Neutrophil (primary cell): ENCODE data around the gene NSD1.

Source experiments
- H3K27ac ChIP-seq: fragments of 200-600 bp; sonication (generic); 2 replicates; pipeline ENCODE4 v1.5.1; 2016; ENCODE audit warnings: mild to moderate bottlenecking, moderate library complexity
- H3K27me3 ChIP-seq: fragments of 200-600 bp; sonication (generic); 2 replicates; pipeline ENCODE4 v1.6.0; 2016; ENCODE audit warnings: mild to moderate bottlenecking
- H3K36me3 ChIP-seq: fragments of 200-600 bp; sonication (generic); 2 replicates; pipeline ENCODE4 v1.5.1; 2017
- H3K4me1 ChIP-seq, 2 experiments: fragments of 200-600 bp in 1 of 2; sonication (generic) in 1 of 2; 1 replicate in 1 of 2; 2 replicates in 1 of 2; pipeline versions ENCODE4 v1.5.1 to v1.6.1; 2013 to 2016; ENCODE audit warnings: low read depth in 1 of 2, low read length in 1 of 2, mild to moderate bottlenecking in 1 of 2, moderate library complexity in 1 of 2; ENCODE audit not compliant: control insufficient read depth in 1 of 2, insufficient read depth in 1 of 2
- H3K4me3 ChIP-seq, 2 experiments: fragments of 200-600 bp in 1 of 2; sonication (generic) in 1 of 2; 1 replicate in 1 of 2; 2 replicates in 1 of 2; pipeline ENCODE4 v1.5.1; 2013 to 2016; ENCODE audit warnings: low read depth in 1 of 2, low read length in 1 of 2, mild to moderate bottlenecking in 1 of 2, moderate library complexity in 1 of 2
- H3K9me3 ChIP-seq: fragments of 200-600 bp; sonication (generic); 2 replicates; pipeline ENCODE4 v1.5.1; 2016
- TF ChIP-seq, protein P1 (sequence below): fragments of 200-600 bp; sonication (generic); IDR thresholded peaks from 2 replicates; pipeline ENCODE4 v1.5.1; 2016; ENCODE audit warnings: antibody characterized with exemption

Gene NSD1

GRCh38 chr5:177103523-177104253 lies 29.9 kb upstream of the NSD1 start:
- H3K4me3 ChIP-seq, result no peak overlapping the region
- H3K4me1 ChIP-seq, result no peaks in the 10 kb centered on the region
- TF ChIP-seq, protein P1, sequence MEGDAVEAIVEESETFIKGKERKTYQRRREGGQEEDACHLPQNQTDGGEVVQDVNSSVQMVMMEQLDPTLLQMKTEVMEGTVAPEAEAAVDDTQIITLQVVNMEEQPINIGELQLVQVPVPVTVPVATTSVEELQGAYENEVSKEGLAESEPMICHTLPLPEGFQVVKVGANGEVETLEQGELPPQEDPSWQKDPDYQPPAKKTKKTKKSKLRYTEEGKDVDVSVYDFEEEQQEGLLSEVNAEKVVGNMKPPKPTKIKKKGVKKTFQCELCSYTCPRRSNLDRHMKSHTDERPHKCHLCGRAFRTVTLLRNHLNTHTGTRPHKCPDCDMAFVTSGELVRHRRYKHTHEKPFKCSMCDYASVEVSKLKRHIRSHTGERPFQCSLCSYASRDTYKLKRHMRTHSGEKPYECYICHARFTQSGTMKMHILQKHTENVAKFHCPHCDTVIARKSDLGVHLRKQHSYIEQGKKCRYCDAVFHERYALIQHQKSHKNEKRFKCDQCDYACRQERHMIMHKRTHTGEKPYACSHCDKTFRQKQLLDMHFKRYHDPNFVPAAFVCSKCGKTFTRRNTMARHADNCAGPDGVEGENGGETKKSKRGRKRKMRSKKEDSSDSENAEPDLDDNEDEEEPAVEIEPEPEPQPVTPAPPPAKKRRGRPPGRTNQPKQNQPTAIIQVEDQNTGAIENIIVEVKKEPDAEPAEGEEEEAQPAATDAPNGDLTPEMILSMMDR, result no peak
- H3K27me3 ChIP-seq, result peaks cover 28% of the 10 kb centered on the region
- H3K27ac ChIP-seq, result no peak overlapping the region
- H3K9me3 ChIP-seq, result no peaks in the 10 kb centered on the region
- no peaks in the 10 kb centered on the region for H3K36me3 ChIP-seq

GRCh38 chr5:177105691-177106476 lies 27.7 kb upstream of the NSD1 start:
- H3K9me3 ChIP-seq, result no peaks in the 10 kb centered on the region
- H3K4me1 ChIP-seq, result no peaks in the 10 kb centered on the region
- TF ChIP-seq, protein P1, result no peak
- H3K36me3 ChIP-seq, result no peaks in the 10 kb centered on the region
- no peak overlapping the region for H3K27ac ChIP-seq
- no peak overlapping the region for H3K4me3 ChIP-seq
- peaks cover 21% of the 10 kb centered on the region for H3K27me3 ChIP-seq

- Histone ChIP-seq H3K27ac (no peak overlapping the region), H3K4me3 (no peak overlapping the region), H3K9me3 (no peaks in the 10 kb centered on the region), H3K27me3 (peaks cover 21% of the 10 kb centered on the region), H3K36me3 (no peaks in the 10 kb centered on the region), H3K4me1 (peaks cover 0 to 5% of the 10 kb centered on the region in 2 experiments)
- TF ChIP-seq, protein P1, result no peak
Observed at GRCh38 chr5:177107159-177107558, 26.4 kb upstream of the NSD1 start.

DNA sequence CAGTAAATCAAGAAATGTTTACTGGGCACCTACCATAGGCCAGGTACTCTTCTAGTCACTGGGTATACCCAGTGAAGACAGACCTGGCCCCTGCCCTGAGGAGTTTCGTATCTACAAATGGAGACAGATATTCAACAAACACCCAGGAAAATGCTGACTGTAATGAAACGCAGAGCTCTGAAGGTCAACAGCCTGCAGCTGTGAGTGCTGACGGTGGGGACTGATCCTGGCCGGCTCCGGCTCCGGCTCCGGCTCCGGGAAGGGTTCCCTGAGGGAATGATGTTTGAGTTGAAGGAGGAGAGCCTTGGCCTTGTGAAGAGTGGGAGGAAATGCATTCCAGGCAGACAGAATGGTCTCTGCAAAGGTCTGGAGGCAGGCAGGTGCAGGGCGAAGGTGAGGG lies 23.8 kb upstream of the NSD1 start:
- TF ChIP-seq, protein P1, result no peak
- Histone ChIP-seq H3K4me1 (peaks cover 10 to 20% of the 10 kb centered on the region in 2 experiments), H3K4me3 (no peak overlapping the region), H3K9me3 (no peaks in the 10 kb centered on the region), H3K27ac (no peak overlapping the region), H3K36me3 (no peaks in the 10 kb centered on the region), H3K27me3 (peaks cover 11% of the 10 kb centered on the region)

- no peaks in the 10 kb centered on the region for H3K27me3 ChIP-seq
- no peak overlapping the region for H3K27ac ChIP-seq
- H3K9me3 ChIP-seq, result no peaks in the 10 kb centered on the region
- peaks cover 19 to 31% of the 10 kb centered on the region in 2 experiments for H3K4me1 ChIP-seq
- H3K36me3 ChIP-seq, result no peaks in the 10 kb centered on the region
- no peak overlapping the region for H3K4me3 ChIP-seq
- TF ChIP-seq, protein P1, result peak; percentile 91
Observed at GRCh38 chr5:177111720-177112394, 21.7 kb upstream of the NSD1 start.
